ENCODE data around the gene HIGD1B.

The HIGD1B gene

DNA sequence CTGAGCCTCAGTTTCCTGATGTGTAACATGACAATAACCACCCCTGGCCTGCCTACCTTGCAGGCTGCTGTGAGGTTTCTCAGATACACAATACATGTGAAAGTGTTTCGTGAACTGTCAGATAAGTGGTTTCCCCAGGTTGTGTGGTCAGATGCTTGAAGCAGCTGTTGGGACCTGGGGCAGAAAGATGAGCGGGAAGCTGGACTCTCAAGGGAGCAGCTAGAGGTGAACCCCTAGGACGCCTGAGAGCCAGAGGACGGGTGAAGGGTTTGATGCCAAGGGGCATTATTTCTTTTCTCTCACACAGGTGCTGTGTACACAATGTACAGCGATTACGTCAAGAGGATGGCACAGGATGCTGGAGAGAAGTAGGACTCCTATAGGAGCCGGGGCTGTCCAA lies 2.3 kb downstream of the HIGD1B start:
- Histone ChIP-seq H3K36me3 (ENCODE audit: control insufficient read depth, insufficient read depth, low read length) (peaks cover 15% of the 10 kb centered on the region), H3K4me3 (ENCODE audit: low read length) (no peak overlapping the region), H3K23ac (ENCODE audit: low read length) (no peak overlapping the region), H2BK15ac (replicated peaks; ENCODE audit: low read depth) (no peak overlapping the region), H3K4ac (ENCODE audit: low read depth, low read length) (no peak overlapping the region), H3K79me2 (ENCODE audit: control insufficient read depth, insufficient read depth, low read length) (no peaks in the 10 kb centered on the region), H2BK5ac (ENCODE audit: low read length) (no peak overlapping the region), H3K56ac (ENCODE audit: low read length) (no peak overlapping the region), H3K27ac (ENCODE audit: low read depth, low read length) (no peak overlapping the region), H3K18ac (ENCODE audit: low read length) (no peak overlapping the region), H4K8ac (ENCODE audit: low read depth, low read length) (no peak overlapping the region), H3K27me3 (ENCODE audit: insufficient read depth, low read length, poor library complexity) (no peaks in the 10 kb centered on the region), H2BK120ac (ENCODE audit: low read depth, low read length) (no peak overlapping the region), H3K4me2 (ENCODE audit: low read length) (no peak overlapping the region), H4K5ac (ENCODE audit: low read length) (no peak overlapping the region), H3K9ac (ENCODE audit: low read length) (no peak overlapping the region), H3K4me1 (ENCODE audit: control insufficient read depth, low read depth, low read length) (no peaks in the 10 kb centered on the region), H3K79me1 (ENCODE audit: low read length) (no peaks in the 10 kb centered on the region), H2AK5ac (ENCODE audit: low read length) (no peak overlapping the region)
- no peak for DNase-seq
- WGBS (ENCODE audit: extremely low coverage, insufficient coverage, low lambda C conversion rate), result no CpG with 5 or more reads among the region's 7 CpGs

DNA sequence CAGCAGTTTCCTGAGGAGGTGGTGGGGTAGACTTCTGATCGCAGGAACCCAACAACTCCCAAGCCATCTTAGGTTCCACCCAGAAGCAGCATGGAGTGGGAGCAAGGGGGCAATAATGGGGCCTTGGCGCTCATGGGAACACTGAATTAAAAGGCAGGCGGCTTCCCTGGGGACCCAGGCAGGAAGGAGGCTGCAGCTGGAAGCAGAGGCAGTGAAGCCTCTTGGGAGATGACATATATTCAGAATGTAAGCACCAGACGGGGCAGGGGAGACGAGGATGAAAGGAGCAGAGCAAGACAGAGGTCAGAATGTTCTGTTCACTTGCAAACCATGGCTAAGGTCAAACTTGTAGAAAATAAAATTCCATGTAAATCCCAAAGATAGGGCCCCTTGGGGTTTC lies 2.9 kb downstream of the HIGD1B start:
- no peak overlapping the region for H2BK15ac ChIP-seq (replicated peaks; ENCODE audit: low read depth)
- no peak overlapping the region for H3K4ac ChIP-seq (ENCODE audit: low read depth, low read length)
- H2AK5ac ChIP-seq (ENCODE audit: low read length), result no peak overlapping the region
- no peak for DNase-seq
- H3K4me2 ChIP-seq (ENCODE audit: low read length), result no peak overlapping the region
- H4K8ac ChIP-seq (ENCODE audit: low read depth, low read length), result no peak overlapping the region
- no peak overlapping the region for H4K5ac ChIP-seq (ENCODE audit: low read length)
- no peaks in the 10 kb centered on the region for H3K79me2 ChIP-seq (ENCODE audit: control insufficient read depth, insufficient read depth, low read length)
- H2BK5ac ChIP-seq (ENCODE audit: low read length), result no peak overlapping the region
- H3K56ac ChIP-seq (ENCODE audit: low read length), result no peak overlapping the region
- H2BK120ac ChIP-seq (ENCODE audit: low read depth, low read length), result no peak overlapping the region
- H3K9ac ChIP-seq (ENCODE audit: low read length), result no peak overlapping the region
- no peaks in the 10 kb centered on the region for H3K79me1 ChIP-seq (ENCODE audit: low read length)
- no CpG with 5 or more reads among the region's 5 CpGs for WGBS (ENCODE audit: extremely low coverage, insufficient coverage, low lambda C conversion rate)
- H3K4me3 ChIP-seq (ENCODE audit: low read length), result no peak overlapping the region
- H3K36me3 ChIP-seq (ENCODE audit: control insufficient read depth, insufficient read depth, low read length), result peaks cover 15% of the 10 kb centered on the region
- no peaks in the 10 kb centered on the region for H3K27me3 ChIP-seq (ENCODE audit: insufficient read depth, low read length, poor library complexity)
- H3K4me1 ChIP-seq (ENCODE audit: control insufficient read depth, low read depth, low read length), result no peaks in the 10 kb centered on the region
- no peak overlapping the region for H3K23ac ChIP-seq (ENCODE audit: low read length)
- H3K18ac ChIP-seq (ENCODE audit: low read length), result no peak overlapping the region
- H3K27ac ChIP-seq (ENCODE audit: low read depth, low read length), result no peak overlapping the region

DNA sequence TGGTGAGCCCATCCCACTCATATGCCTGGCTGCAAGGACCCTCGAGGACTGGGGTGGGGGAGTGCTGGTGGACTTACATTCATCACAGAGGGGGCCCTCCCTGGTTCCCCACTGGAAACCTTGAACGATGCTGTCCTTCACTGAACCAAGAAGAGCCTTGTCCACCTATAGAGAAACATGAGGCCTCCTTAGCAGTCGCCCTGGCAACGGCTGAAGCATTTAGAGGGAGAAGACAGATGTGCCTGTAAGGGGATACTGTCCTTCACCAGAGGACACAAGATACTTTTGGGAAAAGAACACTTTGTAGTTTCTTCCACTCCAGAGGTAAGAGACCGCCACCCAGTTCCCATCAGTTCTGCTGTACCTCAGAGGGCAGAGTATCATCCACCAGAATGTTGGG lies 6.5 kb downstream of the HIGD1B start:
- Histone ChIP-seq H3K27me3 (ENCODE audit: insufficient read depth, low read length, poor library complexity) (no peaks in the 10 kb centered on the region), H3K56ac (ENCODE audit: low read length) (no peak overlapping the region), H3K79me2 (ENCODE audit: control insufficient read depth, insufficient read depth, low read length) (no peaks in the 10 kb centered on the region), H3K4me1 (ENCODE audit: control insufficient read depth, low read depth, low read length) (no peaks in the 10 kb centered on the region), H3K36me3 (ENCODE audit: control insufficient read depth, insufficient read depth, low read length) (peaks cover 27% of the 10 kb centered on the region), H4K8ac (ENCODE audit: low read depth, low read length) (no peak overlapping the region), H3K4me3 (ENCODE audit: low read length) (no peak overlapping the region), H3K4ac (ENCODE audit: low read depth, low read length) (no peak overlapping the region), H2AK5ac (ENCODE audit: low read length) (no peak overlapping the region), H3K23ac (ENCODE audit: low read length) (no peak overlapping the region), H3K9ac (ENCODE audit: low read length) (no peak overlapping the region), H2BK15ac (replicated peaks; ENCODE audit: low read depth) (no peak overlapping the region), H3K18ac (ENCODE audit: low read length) (no peak overlapping the region), H4K5ac (ENCODE audit: low read length) (no peak overlapping the region), H2BK5ac (ENCODE audit: low read length) (no peak overlapping the region), H3K27ac (ENCODE audit: low read depth, low read length) (no peak overlapping the region), H2BK120ac (ENCODE audit: low read depth, low read length) (no peak overlapping the region), H3K79me1 (ENCODE audit: low read length) (no peaks in the 10 kb centered on the region), H3K4me2 (ENCODE audit: low read length) (no peak overlapping the region)
- no CpG with 5 or more reads among the region's 5 CpGs for WGBS (ENCODE audit: extremely low coverage, insufficient coverage, low lambda C conversion rate)
- DNase-seq, result no peak

- no peak overlapping the region for H3K4me3 ChIP-seq (ENCODE audit: low read length)
- no peak for DNase-seq
- no peaks in the 10 kb centered on the region for H3K27me3 ChIP-seq (ENCODE audit: insufficient read depth, low read length, poor library complexity)
- no peak overlapping the region for H3K18ac ChIP-seq (ENCODE audit: low read length)
- no peaks in the 10 kb centered on the region for H3K4me1 ChIP-seq (ENCODE audit: control insufficient read depth, low read depth, low read length)
- no peak overlapping the region for H4K5ac ChIP-seq (ENCODE audit: low read length)
- no peak overlapping the region for H3K4ac ChIP-seq (ENCODE audit: low read depth, low read length)
- H3K27ac ChIP-seq (ENCODE audit: low read depth, low read length), result no peak overlapping the region
- H3K23ac ChIP-seq (ENCODE audit: low read length), result no peak overlapping the region
- WGBS (ENCODE audit: extremely low coverage, insufficient coverage, low lambda C conversion rate), result no CpG with 5 or more reads among the region's 5 CpGs
- no peak overlapping the region for H3K56ac ChIP-seq (ENCODE audit: low read length)
- H2BK15ac ChIP-seq (replicated peaks; ENCODE audit: low read depth), result no peak overlapping the region
- no peak overlapping the region for H3K4me2 ChIP-seq (ENCODE audit: low read length)
- no peak overlapping the region for H3K9ac ChIP-seq (ENCODE audit: low read length)
- no peaks in the 10 kb centered on the region for H3K79me1 ChIP-seq (ENCODE audit: low read length)
- H2BK120ac ChIP-seq (ENCODE audit: low read depth, low read length), result no peak overlapping the region
- no peaks in the 10 kb centered on the region for H3K79me2 ChIP-seq (ENCODE audit: control insufficient read depth, insufficient read depth, low read length)
- H4K8ac ChIP-seq (ENCODE audit: low read depth, low read length), result no peak overlapping the region
- no peak overlapping the region for H2AK5ac ChIP-seq (ENCODE audit: low read length)
- no peak overlapping the region for H2BK5ac ChIP-seq (ENCODE audit: low read length)
- peaks cover 25% of the 10 kb centered on the region for H3K36me3 ChIP-seq (ENCODE audit: control insufficient read depth, insufficient read depth, low read length)
These were observed 12.0 kb downstream of the HIGD1B start for GRCh38 chr17:44859701-44860100.

GRCh38 chr17:44862278-44862914 lies 14.7 kb downstream of the HIGD1B start:
- H2AK5ac ChIP-seq (ENCODE audit: low read length), result no peak overlapping the region
- peaks cover 20% of the 10 kb centered on the region for H3K36me3 ChIP-seq (ENCODE audit: control insufficient read depth, insufficient read depth, low read length)
- no peak overlapping the region for H3K4me2 ChIP-seq (ENCODE audit: low read length)
- H4K5ac ChIP-seq (ENCODE audit: low read length), result no peak overlapping the region
- H3K56ac ChIP-seq (ENCODE audit: low read length), result no peak overlapping the region
- no peak overlapping the region for H2BK5ac ChIP-seq (ENCODE audit: low read length)
- no peak overlapping the region for H4K8ac ChIP-seq (ENCODE audit: low read depth, low read length)
- H2BK120ac ChIP-seq (ENCODE audit: low read depth, low read length), result no peak overlapping the region
- H3K79me2 ChIP-seq (ENCODE audit: control insufficient read depth, insufficient read depth, low read length), result no peaks in the 10 kb centered on the region
- no peak overlapping the region for H2BK15ac ChIP-seq (replicated peaks; ENCODE audit: low read depth)
- H3K23ac ChIP-seq (ENCODE audit: low read length), result no peak overlapping the region
- no peak overlapping the region for H3K18ac ChIP-seq (ENCODE audit: low read length)
- H3K27ac ChIP-seq (ENCODE audit: low read depth, low read length), result no peak overlapping the region
- DNase-seq, result no peak
- no peaks in the 10 kb centered on the region for H3K79me1 ChIP-seq (ENCODE audit: low read length)
- no peak overlapping the region for H3K9ac ChIP-seq (ENCODE audit: low read length)
- no peaks in the 10 kb centered on the region for H3K27me3 ChIP-seq (ENCODE audit: insufficient read depth, low read length, poor library complexity)
- H3K4me1 ChIP-seq (ENCODE audit: control insufficient read depth, low read depth, low read length), result no peaks in the 10 kb centered on the region
- H3K4ac ChIP-seq (ENCODE audit: low read depth, low read length), result no peak overlapping the region
- no peak overlapping the region for H3K4me3 ChIP-seq (ENCODE audit: low read length)
- whole genome bisulfite sequencing (ENCODE audit: extremely low coverage, insufficient coverage, low lambda C conversion rate), result no CpG with 5 or more reads among the region's 9 CpGs
